Activated naive CD4-positive, alpha-beta T cell treated with anti-CD3 and anti-CD28 coated beads, Interleukin-2, amount 10 ng/mL, durations not matched to agents 7 days and 5 days (primary cell): ENCODE data around the gene TMEM200C.
"Not testable (repeated sequence)": the region's sequence is repeated elsewhere in the genome, so short reads cannot be mapped to it uniquely, and the experiment has no call there.

Experiments
- CTCF ChIA-PET: fragments of 350-600 bp; sonication (Branson Sonifier 250); formaldehyde crosslinking; loops from one replicate; lab custom pipeline; 2021; ENCODE audit warnings: antibody characterized with exemption; lab: Charles Lee
- DNase-seq: peaks from one replicate; pipeline ENCODE4 v3.0.0-alpha.2; 2020
- H3K27ac Mint-ChIP-seq: one replicate; pipeline ENCODE4 v1.8.0; 2021; ENCODE audit warnings: mild to moderate bottlenecking, moderate library complexity, mixed read lengths
- H3K27me3 Mint-ChIP-seq: one replicate; pipeline ENCODE4 v1.8.0; 2021; ENCODE audit warnings: mild to moderate bottlenecking, mixed read lengths
- H3K36me3 Mint-ChIP-seq: one replicate; pipeline ENCODE4 v1.8.0; 2021; ENCODE audit warnings: mixed read lengths
- H3K4me1 Mint-ChIP-seq: one replicate; pipeline ENCODE4 v1.8.0; 2021; ENCODE audit warnings: mixed read lengths
- H3K4me3 Mint-ChIP-seq: one replicate; pipeline ENCODE4 v1.8.0; 2021; ENCODE audit warnings: mild to moderate bottlenecking, moderate library complexity, mixed read lengths
- H3K9me3 Mint-ChIP-seq: one replicate; pipeline ENCODE4 v1.8.0; 2021; ENCODE audit warnings: mixed read lengths

TMEM200C gene

DNA sequence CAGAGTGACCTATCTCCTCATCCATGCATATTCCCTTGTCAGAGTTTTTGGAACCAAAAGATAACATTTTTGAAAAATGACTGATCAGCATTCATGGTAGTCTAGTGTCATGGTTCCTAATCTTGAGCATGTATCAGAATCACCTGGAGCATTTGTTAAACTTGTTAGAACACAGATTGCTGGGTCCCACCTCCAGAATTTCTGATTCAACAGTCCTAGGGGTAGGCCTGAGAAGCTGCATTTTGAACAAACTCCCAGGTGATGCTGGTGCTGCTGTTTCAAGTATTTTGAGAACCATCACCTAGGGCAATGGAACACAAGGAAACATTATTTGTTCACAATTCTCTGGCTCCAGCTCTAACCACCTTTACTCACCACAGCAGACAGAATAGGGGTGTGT is 21.0 kb downstream of the TMEM200C start:
- Mint-ChIP-seq H3K27ac (no peak overlapping the region), H3K4me3 (no peak overlapping the region), H3K27me3 (no peaks in the 10 kb centered on the region), H3K9me3 (no peaks in the 10 kb centered on the region), H3K4me1 (no peaks in the 10 kb centered on the region), H3K36me3 (no peaks in the 10 kb centered on the region)
- DNase-seq, result no peak
- CTCF ChIA-PET, result no interaction called here

DNA sequence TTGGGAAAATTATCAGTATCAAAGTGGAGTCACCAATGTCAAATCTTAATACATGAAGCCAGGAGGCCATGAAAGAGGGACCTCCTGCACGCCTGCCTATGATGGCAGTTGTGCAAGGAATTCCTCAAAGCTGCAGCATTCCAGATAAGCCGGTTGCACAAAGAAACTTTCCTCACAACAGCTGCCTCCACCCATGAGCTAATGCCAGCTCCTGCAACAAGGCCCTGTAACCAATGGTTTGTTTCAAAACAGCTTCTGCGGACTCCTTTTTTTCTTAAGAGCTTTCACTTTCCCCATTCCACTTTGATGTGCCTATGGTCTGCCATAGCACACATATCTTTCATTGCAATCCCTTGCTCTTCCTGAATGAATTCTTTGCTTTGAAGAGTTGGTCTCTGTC is 22.4 kb downstream of the TMEM200C start:
- DNase-seq, result no peak
- CTCF ChIA-PET, result interaction anchor here (1.1 kb wide), 1 partner anchor 25 kb away, joined by 3 read pairs; no protein-coding TSS in a partner anchor
- H3K9me3 Mint-ChIP-seq, result no peaks in the 10 kb centered on the region
- H3K27me3 Mint-ChIP-seq, result no peaks in the 10 kb centered on the region
- no peak overlapping the region for H3K27ac Mint-ChIP-seq
- no peaks in the 10 kb centered on the region for H3K4me1 Mint-ChIP-seq
- no peaks in the 10 kb centered on the region for H3K36me3 Mint-ChIP-seq
- H3K4me3 Mint-ChIP-seq, result no peak overlapping the region

DNA sequence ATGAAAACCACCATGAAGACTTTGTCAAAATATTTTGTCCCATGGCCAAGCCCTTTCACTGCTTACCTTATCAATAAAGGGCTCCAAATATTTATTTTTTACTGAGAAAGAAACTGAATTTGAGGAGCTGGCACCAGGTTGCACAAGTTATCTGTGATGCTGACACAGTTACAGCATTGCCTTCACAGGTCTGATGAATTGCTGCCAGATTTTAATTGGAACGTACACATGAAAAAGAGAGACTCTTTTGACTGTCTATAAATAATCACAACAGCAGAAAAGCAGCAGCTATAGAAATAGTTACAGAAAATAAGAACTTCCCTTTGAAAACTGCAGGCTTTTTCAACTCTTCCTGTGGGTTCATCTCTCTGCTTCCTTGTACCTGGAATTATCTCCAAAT is 23.9 kb downstream of the TMEM200C start:
- DNase-seq, result no peak
- no peak overlapping the region for H3K4me3 Mint-ChIP-seq
- no peaks in the 10 kb centered on the region for H3K27me3 Mint-ChIP-seq
- H3K4me1 Mint-ChIP-seq, result no peaks in the 10 kb centered on the region
- CTCF ChIA-PET, result no interaction called here
- H3K9me3 Mint-ChIP-seq, result no peaks in the 10 kb centered on the region
- no peak overlapping the region for H3K27ac Mint-ChIP-seq
- no peaks in the 10 kb centered on the region for H3K36me3 Mint-ChIP-seq

DNA sequence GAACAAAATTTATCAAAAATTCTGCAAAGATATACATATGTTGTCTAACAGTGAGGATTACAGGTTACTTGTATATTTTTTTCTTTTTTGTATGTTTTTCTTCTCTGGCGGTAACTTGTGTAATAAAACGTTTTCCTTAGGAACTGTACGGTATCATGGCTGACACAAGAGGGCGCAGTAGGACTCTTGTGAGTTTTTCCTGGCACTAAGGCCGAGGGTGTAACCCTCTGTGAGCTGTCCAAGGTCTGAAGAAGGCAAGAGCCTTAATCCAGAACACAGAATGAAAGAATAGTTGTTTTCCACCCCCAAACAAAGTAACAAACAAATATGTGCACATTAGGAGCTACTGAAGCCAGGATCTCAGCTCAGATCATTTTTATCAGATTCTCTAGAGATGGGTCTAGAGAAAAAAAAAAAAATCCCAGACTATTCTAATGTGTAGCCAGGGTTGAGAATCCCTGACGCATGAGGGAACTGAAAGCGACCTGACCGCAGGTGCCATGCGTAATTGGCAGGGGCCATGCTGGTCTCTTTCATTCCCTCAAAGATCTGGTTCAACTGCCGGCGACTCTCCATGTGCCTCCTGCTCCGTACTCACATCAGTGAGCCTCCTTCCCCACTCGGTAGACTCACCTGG is 27.0 kb downstream of the TMEM200C start:
- CTCF ChIA-PET, result interaction anchor here (0.9 to 2.0 kb wide), 4 partner anchors 10 to 654 kb away, joined by 3 to 14 read pairs (median 6); no protein-coding TSS in a partner anchor

DNA sequence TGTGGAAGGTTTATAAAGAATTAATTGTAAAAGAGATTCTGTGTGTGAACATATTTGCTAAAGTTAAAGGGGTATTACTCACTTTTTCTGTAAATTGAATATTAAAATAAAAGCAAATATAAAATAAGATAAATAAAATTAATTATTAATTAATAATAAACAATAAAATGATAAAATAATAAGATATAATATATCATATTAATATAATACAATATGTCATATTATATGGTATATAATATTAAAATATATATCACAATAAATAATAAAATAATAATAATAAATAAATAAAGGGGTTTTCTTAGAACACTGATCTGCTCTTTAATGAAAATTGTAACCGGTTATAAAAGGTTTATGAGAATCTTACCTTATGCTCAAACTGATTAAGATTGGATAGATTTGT is 29.8 kb downstream of the TMEM200C start:
- CTCF ChIA-PET, result no interaction called here
- Mint-ChIP-seq H3K4me1 (no peaks in the 10 kb centered on the region), H3K27ac (no peak overlapping the region), H3K9me3 (peaks cover 8% of the 10 kb centered on the region), H3K4me3 (no peak overlapping the region), H3K27me3 (no peaks in the 10 kb centered on the region), H3K36me3 (no peaks in the 10 kb centered on the region)
- no peak for DNase-seq

More for the DNA sequence above, 27.0 kb downstream of the TMEM200C start:
- H3K4me3 Mint-ChIP-seq, result no peak overlapping the region
- H3K9me3 Mint-ChIP-seq, result no peaks in the 10 kb centered on the region
- no peaks in the 10 kb centered on the region for H3K36me3 Mint-ChIP-seq
- no peak overlapping the region for H3K27ac Mint-ChIP-seq
- H3K4me1 Mint-ChIP-seq, result no peaks in the 10 kb centered on the region
- H3K27me3 Mint-ChIP-seq, result no peaks in the 10 kb centered on the region
- DNase-seq, result peak; percentile 60

DNA sequence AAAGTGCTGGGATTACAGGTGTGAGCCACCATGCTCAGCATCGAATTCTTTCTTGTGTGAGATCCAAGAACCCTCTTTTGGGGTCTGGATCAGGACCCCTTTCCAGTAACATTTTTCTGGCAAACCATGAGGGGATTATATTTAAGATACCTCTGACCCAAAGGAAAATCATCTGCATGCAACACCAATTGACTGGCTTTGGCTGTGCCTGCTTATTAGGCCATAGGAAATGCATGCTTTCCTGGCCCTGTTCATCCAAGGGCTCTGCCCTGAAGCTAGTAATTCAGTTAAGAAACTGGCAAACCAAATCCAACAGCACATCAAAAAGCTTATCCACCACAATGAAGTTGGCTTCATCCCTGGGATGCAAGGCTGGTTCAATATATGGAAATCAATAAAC is 33.2 kb downstream of the TMEM200C start:
- H3K36me3 Mint-ChIP-seq, H3K9me3 Mint-ChIP-seq, CTCF ChIA-PET, H3K4me3 Mint-ChIP-seq, H3K27me3 Mint-ChIP-seq, H3K27ac Mint-ChIP-seq, DNase-seq, H3K4me1 Mint-ChIP-seq: not testable (repeated sequence)

DNA sequence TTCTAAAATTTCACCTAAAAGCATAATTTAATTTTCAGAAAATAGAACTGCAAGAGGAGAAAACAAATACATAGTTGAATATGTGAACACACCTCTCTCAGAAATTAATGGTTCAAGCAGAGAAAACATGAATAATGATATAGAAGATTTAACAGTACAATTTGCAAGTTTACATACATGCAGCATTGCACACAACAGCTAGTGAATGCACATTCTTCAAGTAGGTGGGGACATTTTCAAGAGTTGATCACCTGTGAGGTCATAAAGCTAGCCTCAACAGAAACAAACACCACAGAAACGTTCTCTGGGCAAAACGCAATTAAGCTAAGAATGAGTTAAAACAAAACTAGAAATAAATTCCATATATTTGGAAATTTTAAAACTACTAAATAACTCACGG is 38.1 kb downstream of the TMEM200C start:
- no peak overlapping the region for H3K4me3 Mint-ChIP-seq
- no peaks in the 10 kb centered on the region for H3K36me3 Mint-ChIP-seq
- CTCF ChIA-PET, result no interaction called here
- DNase-seq, result no peak
- no peak overlapping the region for H3K27ac Mint-ChIP-seq
- no peaks in the 10 kb centered on the region for H3K4me1 Mint-ChIP-seq
- H3K9me3 Mint-ChIP-seq, result no peaks in the 10 kb centered on the region
- H3K27me3 Mint-ChIP-seq, result no peaks in the 10 kb centered on the region

DNA sequence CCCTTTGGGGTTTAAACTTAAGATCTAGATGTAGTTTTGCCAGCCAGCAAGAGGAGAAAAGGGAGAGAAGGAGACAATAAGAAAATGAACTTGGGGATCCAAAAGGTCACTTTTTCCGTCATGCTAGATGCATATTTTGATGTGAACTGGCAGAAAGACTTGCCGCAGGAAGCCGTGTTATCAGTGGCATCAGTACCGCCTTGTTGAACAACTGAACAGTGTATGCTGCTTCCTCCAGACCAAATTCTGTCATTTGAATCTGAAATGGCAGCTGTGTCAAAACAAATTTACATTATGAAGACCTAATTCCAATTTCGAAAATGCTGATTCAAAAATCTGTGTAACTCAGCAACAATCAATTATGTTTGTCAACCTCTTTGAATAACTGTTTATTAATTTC is 42.1 kb downstream of the TMEM200C start:
- CTCF ChIA-PET, result no interaction called here
- DNase-seq, result no peak
- no peaks in the 10 kb centered on the region for H3K27me3 Mint-ChIP-seq
- H3K36me3 Mint-ChIP-seq, result no peaks in the 10 kb centered on the region
- no peak overlapping the region for H3K27ac Mint-ChIP-seq
- no peaks in the 10 kb centered on the region for H3K4me1 Mint-ChIP-seq
- no peaks in the 10 kb centered on the region for H3K9me3 Mint-ChIP-seq
- no peak overlapping the region for H3K4me3 Mint-ChIP-seq

DNA sequence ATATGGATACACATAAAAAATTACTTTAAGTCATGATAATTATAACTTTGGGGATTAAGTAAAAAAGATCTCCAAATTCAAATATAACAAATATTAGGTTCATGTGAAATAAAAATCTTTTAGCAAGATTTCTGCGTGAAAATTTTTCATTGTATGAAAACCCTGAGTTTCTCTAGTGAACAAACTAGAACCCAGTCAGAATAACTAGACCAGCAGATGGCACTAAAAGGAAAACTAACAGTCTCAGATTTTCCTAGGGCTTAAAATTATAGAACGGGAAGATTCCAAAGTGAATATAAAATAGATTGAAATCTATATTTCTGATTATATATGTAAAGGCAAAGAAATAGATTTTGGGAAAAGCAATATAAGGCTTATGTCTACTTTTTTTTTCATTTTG is 43.3 kb downstream of the TMEM200C start:
- no peak for DNase-seq
- H3K9me3 Mint-ChIP-seq, result no peaks in the 10 kb centered on the region
- H3K27me3 Mint-ChIP-seq, result no peaks in the 10 kb centered on the region
- no peak overlapping the region for H3K4me3 Mint-ChIP-seq
- no peak overlapping the region for H3K27ac Mint-ChIP-seq
- no peaks in the 10 kb centered on the region for H3K36me3 Mint-ChIP-seq
- CTCF ChIA-PET, result no interaction called here
- no peaks in the 10 kb centered on the region for H3K4me1 Mint-ChIP-seq

DNA sequence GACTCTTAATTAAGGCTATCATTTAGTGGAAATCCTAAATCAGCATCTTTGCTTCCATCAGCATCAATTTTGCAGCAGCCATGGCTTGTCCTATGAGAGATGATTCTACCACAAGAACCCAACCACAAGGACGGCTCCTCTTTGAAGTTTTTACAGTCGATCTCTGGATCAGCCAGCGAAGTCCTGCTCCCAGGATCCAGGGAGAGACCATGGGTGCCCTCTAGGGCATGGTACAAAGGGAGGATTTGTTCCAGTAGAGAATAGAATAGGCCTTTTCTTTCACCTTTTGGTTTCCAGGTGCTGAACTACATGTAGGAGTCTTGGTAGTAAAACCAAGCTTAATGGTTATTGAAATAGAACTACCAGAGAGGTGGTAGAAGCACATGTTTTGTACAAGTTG is 52.7 kb downstream of the TMEM200C start:
- CTCF ChIA-PET, result no interaction called here
- Mint-ChIP-seq H3K27me3 (peaks cover 4% of the 10 kb centered on the region), H3K4me1 (no peaks in the 10 kb centered on the region), H3K27ac (no peak overlapping the region), H3K4me3 (no peak overlapping the region), H3K9me3 (no peaks in the 10 kb centered on the region), H3K36me3 (no peaks in the 10 kb centered on the region)
- no peak for DNase-seq

DNA sequence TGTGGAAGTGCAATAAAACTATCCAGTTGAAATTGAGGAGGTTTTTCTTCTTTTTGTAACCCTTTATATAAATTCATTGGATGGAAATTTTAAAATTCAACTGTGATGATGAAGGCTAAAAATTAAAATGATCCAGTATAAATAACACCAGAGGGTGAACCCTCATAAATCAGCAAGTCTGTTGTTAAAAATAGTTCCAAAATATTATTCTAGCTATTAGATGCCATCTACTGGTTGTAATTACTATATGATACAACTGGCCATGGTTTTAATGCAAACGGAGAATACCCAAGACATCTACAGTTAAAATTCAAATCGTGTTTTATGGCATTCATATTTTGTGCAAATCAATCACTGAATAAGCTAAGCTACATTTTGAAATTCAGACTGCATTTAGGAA is 53.8 kb downstream of the TMEM200C start:
- Mint-ChIP-seq H3K9me3 (no peaks in the 10 kb centered on the region), H3K4me3 (no peak overlapping the region), H3K27me3 (peaks cover 2% of the 10 kb centered on the region), H3K36me3 (no peaks in the 10 kb centered on the region), H3K27ac (no peak overlapping the region), H3K4me1 (no peaks in the 10 kb centered on the region)
- no peak for DNase-seq
- CTCF ChIA-PET, result no interaction called here

DNA sequence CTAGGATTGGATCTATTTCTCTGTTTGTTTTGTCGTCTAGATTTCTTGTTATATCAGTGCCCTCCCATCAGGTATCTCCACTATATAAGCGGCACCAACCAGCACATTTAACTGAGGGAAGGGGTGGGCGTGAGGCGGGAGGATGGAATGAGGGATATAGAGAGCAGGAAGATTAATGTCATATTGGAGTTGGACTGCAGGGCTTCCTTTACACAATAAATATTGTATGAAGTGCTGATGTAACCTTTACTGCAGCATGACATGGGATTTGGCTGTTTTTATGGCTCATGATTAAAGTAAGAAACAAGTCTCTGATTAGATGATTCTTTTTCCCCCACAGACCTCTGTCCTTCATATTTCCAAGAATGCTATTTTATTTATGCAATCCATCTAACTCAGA is 54.8 kb downstream of the TMEM200C start:
- Mint-ChIP-seq H3K9me3 (no peaks in the 10 kb centered on the region), H3K27ac (no peak overlapping the region), H3K27me3 (no peaks in the 10 kb centered on the region), H3K4me3 (no peak overlapping the region), H3K4me1 (no peaks in the 10 kb centered on the region), H3K36me3 (no peaks in the 10 kb centered on the region)
- DNase-seq, result no peak
- CTCF ChIA-PET, result no interaction called here

DNA sequence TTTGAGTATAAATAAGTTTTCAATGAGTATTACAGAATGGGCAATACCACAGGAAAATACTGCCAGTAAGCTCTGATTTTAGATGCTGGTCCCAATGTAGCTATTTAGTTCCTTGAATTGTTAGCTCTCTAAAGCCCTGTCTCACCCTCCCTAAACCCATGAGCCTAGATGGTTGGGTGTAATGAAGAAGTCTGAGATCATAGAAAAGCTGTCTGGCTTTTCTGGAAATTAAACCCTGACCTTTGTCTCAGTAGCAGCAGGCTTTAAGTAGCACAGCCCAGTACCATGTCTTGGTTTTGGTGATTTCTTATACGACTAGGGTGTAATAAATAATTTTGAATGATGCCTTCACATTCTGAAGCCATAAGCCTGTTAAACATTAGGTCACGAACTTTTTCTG is 55.3 kb downstream of the TMEM200C start:
- Mint-ChIP-seq H3K27me3 (no peaks in the 10 kb centered on the region), H3K36me3 (no peaks in the 10 kb centered on the region), H3K4me1 (no peaks in the 10 kb centered on the region), H3K4me3 (no peak overlapping the region), H3K27ac (no peak overlapping the region), H3K9me3 (no peaks in the 10 kb centered on the region)
- CTCF ChIA-PET, result no interaction called here
- DNase-seq, result no peak

DNA sequence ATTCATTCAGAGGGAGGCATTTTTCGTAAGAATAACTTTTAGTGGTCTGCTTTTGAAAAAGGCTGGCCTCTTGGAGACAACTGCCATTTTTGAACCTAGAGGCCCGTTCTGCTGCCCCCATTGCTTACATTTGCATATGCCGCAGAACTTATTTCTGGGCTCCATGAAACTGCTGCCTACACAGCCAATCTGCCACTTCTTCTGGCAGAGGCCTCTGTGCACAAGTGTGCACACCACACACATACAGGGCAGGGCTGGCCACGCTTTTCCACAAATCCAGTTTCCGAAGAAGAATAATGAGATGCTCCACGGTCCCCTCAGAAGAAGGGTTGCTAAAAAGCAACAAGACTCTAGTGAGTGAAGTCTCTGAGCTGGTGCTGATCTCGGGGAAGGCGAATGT is 56.2 kb downstream of the TMEM200C start:
- Mint-ChIP-seq H3K4me3 (no peak overlapping the region), H3K36me3 (no peaks in the 10 kb centered on the region), H3K27me3 (no peaks in the 10 kb centered on the region), H3K4me1 (no peaks in the 10 kb centered on the region), H3K27ac (no peak overlapping the region), H3K9me3 (no peaks in the 10 kb centered on the region)
- no peak for DNase-seq
- CTCF ChIA-PET, result no interaction called here
